Psoas muscle (tissue), 8 donors: ENCODE results near the gene MLLT10. TPM values are rescaled to one million over a fixed set of nuclear protein-coding genes. Genes with fewer than 3 reads are reported as not detected.

Source experiments
- ATAC-seq, 4 donors: fragments of 200-7000 bp; cut with Tn5 transposase; one replicate each; pipeline ENCODE4 v1.9.1; 2020; ENCODE audit warnings: moderate library complexity in 3 of 4, mild to moderate bottlenecking in 2 of 4
- DNase-seq, 2 donors: peaks; one replicate each; pipeline ENCODE4 v3.0.0-alpha.2; 2020
- H3K27ac ChIP-seq: fragments of 200-600 bp; one replicate; pipeline ENCODE4 v1.8.0; 2022
- H3K27me3 ChIP-seq, 3 donors: fragments of 200-600 bp in 1 of 3; one replicate each; pipeline versions ENCODE4 v1.6.1 to v1.8.0; 2013 to 2022; ENCODE audit warnings: low read length in 2 of 3, mild to moderate bottlenecking in 2 of 3, moderate library complexity in 1 of 3; ENCODE audit not compliant: insufficient read depth in 3 of 3
- H3K36me3 ChIP-seq, 2 donors: fragments of 200-600 bp in 1 of 2; one replicate each; pipeline versions ENCODE4 v1.6.1 to v1.8.0; 2013 to 2022; ENCODE audit warnings: low read depth in 1 of 2, mild to moderate bottlenecking in 1 of 2, moderate library complexity in 1 of 2; ENCODE audit not compliant: insufficient read depth in 1 of 2
- H3K4me1 ChIP-seq: fragments of 200-600 bp; one replicate; pipeline ENCODE4 v1.8.0; 2022
- H3K4me3 ChIP-seq: fragments of 200-600 bp; one replicate; pipeline ENCODE4 v1.8.0; 2022; ENCODE audit warnings: mild to moderate bottlenecking
- H3K9me3 ChIP-seq: fragments of 200-600 bp; one replicate; pipeline ENCODE4 v1.8.0; 2022
- CTCF ChIP-seq: fragments of 200-600 bp; IDR thresholded peaks from one replicate; pipeline ENCODE4 v1.8.0; 2022; ENCODE audit warnings: antibody characterized with exemption
- WGBS, 3 donors: extraction: QIAGEN DNeasy Blood & Tissue Kit; methylation state at CpG; one replicate each; pipeline versions ENCODE4 v1.1.6 to v1.1.7; 2013; 5-methylcytosine and 5-hydroxymethylcytosine counted together
- intact Hi-C, 2 donors: fragments of 100-400 bp; cut with DNase I; formaldehyde crosslinking; loops; one replicate each; pipeline versions ENCODE4 v1.11.0 to v1.14.2; 2022
- polyA plus RNA-seq, 3 donors: library from polyadenylated mRNA; stranded (reverse); fragments of 200-250 nt; gene quantifications; one replicate each; pipeline ENCODE4 v1.2.3, GENCODE V29; 2013
- total RNA-seq, 4 donors: library from RNA; stranded (reverse); fragmentation: NEBNext Ultra II Directional in 2 of 4; extraction: Animal tissue kit (Norgen Biotek cat#: 25700) in 2 of 4; gene quantifications; one replicate each; pipeline versions ENCODE4 v1.2.1 to v1.2.4, GENCODE V29; 2021 to 2023
- donor health status: healthy with polysubstance abuse.
- donor health status: DM: no; HTN: no; CAD: no; lungs with moderate emphysema.
- donor health status: Bipolar disorder and iron deficiency.
- donor health status: healthy.
- donor health status: DM: yes; HTN: yes; CAD: no.
- donor health status: DM: no; HTN: no; CAD: no.
- donor health status: DM: no; HTN: no; CAD: no.
- donor health status: DM: yes; HTN: yes; CAD: no.

Gene MLLT10
- total and polyA plus RNA-seq, 7 donors = 9.6 to 21.1 (median 13.3) TPM

- no peaks in the 10 kb centered on the region for H3K9me3 ChIP-seq
- no peak overlapping the region for H3K4me3 ChIP-seq
- 81 to 90% (median 82%) methylated on average over 4 of the region's 4 CpGs for WGBS, 3 donors
- H3K4me1 ChIP-seq = peaks cover 6% of the 10 kb centered on the region
- ATAC-seq (peak in 1 of 4 donors; percentile 31), DNase-seq (no peak)
- no peaks in the 10 kb centered on the region for H3K36me3 ChIP-seq
- no peak for TF ChIP-seq CTCF
- H3K27me3 ChIP-seq = no peaks in the 10 kb centered on the region
- no peak overlapping the region for H3K27ac ChIP-seq
- intact Hi-C loops = no loop called here
Observed at GRCh38 chr10:21634599-21635365, 100.8 kb downstream of the MLLT10 start.

- no peak for TF ChIP-seq CTCF
- H3K27ac ChIP-seq = no peak overlapping the region
- no peaks in the 10 kb centered on the region for H3K27me3 ChIP-seq
- no peaks in the 10 kb centered on the region for H3K36me3 ChIP-seq
- no peak for ATAC-seq
- intact Hi-C loops = no loop called here
- WGBS, 3 donors = 92 to 98% (median 93%) methylated on average over 3 of the region's 3 CpGs
- H3K4me1 ChIP-seq = peaks cover 6% of the 10 kb centered on the region
- no peaks in the 10 kb centered on the region for H3K9me3 ChIP-seq
- H3K4me3 ChIP-seq = no peak overlapping the region
- no peak for DNase-seq
Observed at GRCh38 chr10:21637795-21638194, 103.8 kb downstream of the MLLT10 start.

- no peaks in the 10 kb centered on the region for H3K9me3 ChIP-seq
- H3K36me3 ChIP-seq = no peaks in the 10 kb centered on the region
- intact Hi-C loops = no loop called here
- no peaks in the 10 kb centered on the region for H3K27me3 ChIP-seq
- peaks cover 6% of the 10 kb centered on the region for H3K4me1 ChIP-seq
- no peak for TF ChIP-seq CTCF
- H3K4me3 ChIP-seq = no peak overlapping the region
- DNase-seq (no peak), ATAC-seq (no peak)
- H3K27ac ChIP-seq = no peak overlapping the region
- 85 to 96% (median 93%) methylated on average over 2 of the region's 2 CpGs for WGBS, 3 donors
Observed at GRCh38 chr10:21638681-21639080, 104.6 kb downstream of the MLLT10 start.

GRCh38 chr10:21648040-21648439, 114.0 kb downstream of the MLLT10 start:
- Histone ChIP-seq H3K27ac (no peak overlapping the region), H3K4me3 (no peak overlapping the region), H3K36me3 (peaks cover 0 to 4% of the 10 kb centered on the region in 2 donors), H3K27me3 (no peaks in the 10 kb centered on the region), H3K4me1 (no peaks in the 10 kb centered on the region), H3K9me3 (no peaks in the 10 kb centered on the region)
- ATAC-seq (no peak), DNase-seq (no peak)
- TF ChIP-seq CTCF = no peak
- intact Hi-C loops = no loop called here

GRCh38 chr10:21649454-21649872, 115.4 kb downstream of the MLLT10 start:
- TF ChIP-seq CTCF = no peak
- intact Hi-C loops = no loop called here
- Histone ChIP-seq H3K4me1 (peaks cover 6% of the 10 kb centered on the region), H3K27ac (no peak overlapping the region), H3K4me3 (no peak overlapping the region), H3K36me3 (peaks cover 0 to 4% of the 10 kb centered on the region in 2 donors), H3K9me3 (no peaks in the 10 kb centered on the region), H3K27me3 (no peaks in the 10 kb centered on the region)
- ATAC-seq (peak in 2 of 4 donors; percentile 27 to 33), DNase-seq (no peak)
- 78 to 86% (median 86%) methylated on average over 5 of the region's 5 CpGs for WGBS, 3 donors
